ENCODE results near the gene RNF157.
"Not testable (repeated sequence)": the region's sequence is repeated elsewhere in the genome, so short reads cannot be mapped to it uniquely, and the experiment has no call there.

RNF157 gene

GRCh38 chr17:76195281-76196096 lies 44.8 kb downstream of the RNF157 start:
- H3K4me3 Mint-ChIP-seq: no peak overlapping the region
- peaks cover 86% of the 10 kb centered on the region for H3K4me1 Mint-ChIP-seq
- no peak overlapping the region for H3K27ac Mint-ChIP-seq
- H3K9me3 Mint-ChIP-seq: no peaks in the 10 kb centered on the region
- H3K27me3 Mint-ChIP-seq: no peaks in the 10 kb centered on the region
- peaks cover 14% of the 10 kb centered on the region for H3K36me3 Mint-ChIP-seq

GRCh38 chr17:76193591-76193990 lies 46.7 kb downstream of the RNF157 start:
- H3K9me3 Mint-ChIP-seq: no peaks in the 10 kb centered on the region
- H3K4me1 Mint-ChIP-seq: peaks cover 84% of the 10 kb centered on the region
- H3K36me3 Mint-ChIP-seq: peaks cover 13% of the 10 kb centered on the region
- peak overlapping the region; percentile 79 for H3K4me3 Mint-ChIP-seq
- no peaks in the 10 kb centered on the region for H3K27me3 Mint-ChIP-seq
- H3K27ac Mint-ChIP-seq: peak overlapping the region; percentile 98

GRCh38 chr17:76191896-76192295 lies 48.4 kb downstream of the RNF157 start:
- Mint-ChIP-seq H3K4me3 (peak overlapping the region; percentile 79), H3K27ac (peak overlapping the region; percentile 97), H3K9me3 (no peaks in the 10 kb centered on the region), H3K4me1 (peaks cover 79% of the 10 kb centered on the region), H3K27me3 (no peaks in the 10 kb centered on the region), H3K36me3 (peaks cover 13% of the 10 kb centered on the region)

- Mint-ChIP-seq H3K4me1 (peaks cover 68% of the 10 kb centered on the region), H3K27ac (peak overlapping the region; percentile 99), H3K4me3 (peak overlapping the region; percentile 86), H3K27me3 (no peaks in the 10 kb centered on the region), H3K9me3 (no peaks in the 10 kb centered on the region), H3K36me3 (peaks cover 13% of the 10 kb centered on the region)
Observed at GRCh38 chr17:76189741-76190140, 50.6 kb downstream of the RNF157 start.

- no peaks in the 10 kb centered on the region for H3K27me3 Mint-ChIP-seq
- peaks cover 15% of the 10 kb centered on the region for H3K36me3 Mint-ChIP-seq
- H3K4me3 Mint-ChIP-seq: peak overlapping the region; percentile 86
- H3K4me1 Mint-ChIP-seq: peaks cover 68% of the 10 kb centered on the region
- no peaks in the 10 kb centered on the region for H3K9me3 Mint-ChIP-seq
- H3K27ac Mint-ChIP-seq: peak overlapping the region; percentile 99
Observed at GRCh38 chr17:76189247-76189646, 51.0 kb downstream of the RNF157 start.

GRCh38 chr17:76188213-76189016 lies 51.9 kb downstream of the RNF157 start:
- H3K27me3 Mint-ChIP-seq: no peaks in the 10 kb centered on the region
- peaks cover 13% of the 10 kb centered on the region for H3K36me3 Mint-ChIP-seq
- peaks cover 61% of the 10 kb centered on the region for H3K4me1 Mint-ChIP-seq
- peak overlapping the region; percentile 6 for H3K4me3 Mint-ChIP-seq
- H3K9me3 Mint-ChIP-seq: no peaks in the 10 kb centered on the region
- peak overlapping the region; percentile 71 for H3K27ac Mint-ChIP-seq

- not testable (repeated sequence) for H3K27ac Mint-ChIP-seq, H3K4me3 Mint-ChIP-seq, H3K27me3 Mint-ChIP-seq, H3K9me3 Mint-ChIP-seq
- peaks cover 13% of the 10 kb centered on the region for H3K36me3 Mint-ChIP-seq
- H3K4me1 Mint-ChIP-seq: peaks cover 55% of the 10 kb centered on the region
Observed at GRCh38 chr17:76186774-76187173, 53.5 kb downstream of the RNF157 start.

GRCh38 chr17:76184290-76184689 lies 56.0 kb downstream of the RNF157 start:
- H3K27me3 Mint-ChIP-seq: no peaks in the 10 kb centered on the region
- peaks cover 65% of the 10 kb centered on the region for H3K4me1 Mint-ChIP-seq
- no peaks in the 10 kb centered on the region for H3K9me3 Mint-ChIP-seq
- peaks cover 10% of the 10 kb centered on the region for H3K36me3 Mint-ChIP-seq
- peak overlapping the region; percentile 91 for H3K27ac Mint-ChIP-seq
- no peak overlapping the region for H3K4me3 Mint-ChIP-seq

GRCh38 chr17:76182016-76182764 lies 58.1 kb downstream of the RNF157 start:
- H3K27me3 Mint-ChIP-seq: no peaks in the 10 kb centered on the region
- peaks cover 63% of the 10 kb centered on the region for H3K4me1 Mint-ChIP-seq
- peak overlapping the region; percentile 94 for H3K27ac Mint-ChIP-seq
- H3K36me3 Mint-ChIP-seq: peaks cover 7% of the 10 kb centered on the region
- peak overlapping the region; percentile 49 for H3K4me3 Mint-ChIP-seq
- no peaks in the 10 kb centered on the region for H3K9me3 Mint-ChIP-seq

- H3K27me3 Mint-ChIP-seq: no peaks in the 10 kb centered on the region
- peak overlapping the region; percentile 80 for H3K4me3 Mint-ChIP-seq
- peak overlapping the region; percentile 99 for H3K27ac Mint-ChIP-seq
- no peaks in the 10 kb centered on the region for H3K9me3 Mint-ChIP-seq
- peaks cover 70% of the 10 kb centered on the region for H3K4me1 Mint-ChIP-seq
- peaks cover 3% of the 10 kb centered on the region for H3K36me3 Mint-ChIP-seq
Observed at GRCh38 chr17:76179496-76180467, 60.5 kb downstream of the RNF157 start.

GRCh38 chr17:76178124-76178523 lies 62.2 kb downstream of the RNF157 start:
- Mint-ChIP-seq H3K4me3 (no peak overlapping the region), H3K9me3 (no peaks in the 10 kb centered on the region), H3K4me1 (peaks cover 62% of the 10 kb centered on the region)

GRCh38 chr17:76176701-76177574 lies 63.4 kb downstream of the RNF157 start:
- Mint-ChIP-seq H3K4me3 (no peak overlapping the region), H3K27me3 (no peaks in the 10 kb centered on the region), H3K4me1 (peaks cover 60% of the 10 kb centered on the region), H3K9me3 (no peaks in the 10 kb centered on the region), H3K36me3 (peaks cover 3% of the 10 kb centered on the region), H3K27ac (peak overlapping the region; percentile 93)

More at GRCh38 chr17:76178124-76178523, 62.2 kb downstream of the RNF157 start:
- peak overlapping the region; percentile 99 for H3K27ac Mint-ChIP-seq
- H3K36me3 Mint-ChIP-seq: no peaks in the 10 kb centered on the region
- no peaks in the 10 kb centered on the region for H3K27me3 Mint-ChIP-seq

- Mint-ChIP-seq H3K27me3 (no peaks in the 10 kb centered on the region), H3K27ac (peak overlapping the region; percentile 24), H3K9me3 (no peaks in the 10 kb centered on the region), H3K36me3 (peaks cover 4% of the 10 kb centered on the region), H3K4me1 (peaks cover 39% of the 10 kb centered on the region), H3K4me3 (no peak overlapping the region)
Observed at GRCh38 chr17:76174037-76174436, 66.3 kb downstream of the RNF157 start.

- Mint-ChIP-seq H3K4me3 (no peak overlapping the region), H3K27me3 (no peaks in the 10 kb centered on the region), H3K36me3 (peaks cover 7% of the 10 kb centered on the region), H3K27ac (peak overlapping the region; percentile 46), H3K9me3 (no peaks in the 10 kb centered on the region), H3K4me1 (peaks cover 39% of the 10 kb centered on the region)
Observed at GRCh38 chr17:76173474-76173873, 66.8 kb downstream of the RNF157 start.
